Endometrial microvascular endothelial cells (primary cell): ENCODE measurements around the gene CCNB3. TPM values are rescaled to one million over a fixed set of nuclear protein-coding genes. Genes with fewer than 3 reads are reported as not detected.

Experiments
- in situ Hi-C: cut with HindIII; loops from 2 replicates; pipeline ENCODE4 v1.10.0; 2017; ENCODE audit warnings: low sequenced_read_pairs, low pct_unique_long_range_greater_than_20kb; ENCODE audit errors: inconsistent ontology term
- total RNA-seq: library from RNA; depleted of rRNA; stranded (reverse); fragments of >200 nt; gene quantifications from one replicate; pipeline ENCODE4 v1.2.3, GENCODE V29; 2015; ENCODE audit errors: inconsistent ontology term

Gene CCNB3, protein sequence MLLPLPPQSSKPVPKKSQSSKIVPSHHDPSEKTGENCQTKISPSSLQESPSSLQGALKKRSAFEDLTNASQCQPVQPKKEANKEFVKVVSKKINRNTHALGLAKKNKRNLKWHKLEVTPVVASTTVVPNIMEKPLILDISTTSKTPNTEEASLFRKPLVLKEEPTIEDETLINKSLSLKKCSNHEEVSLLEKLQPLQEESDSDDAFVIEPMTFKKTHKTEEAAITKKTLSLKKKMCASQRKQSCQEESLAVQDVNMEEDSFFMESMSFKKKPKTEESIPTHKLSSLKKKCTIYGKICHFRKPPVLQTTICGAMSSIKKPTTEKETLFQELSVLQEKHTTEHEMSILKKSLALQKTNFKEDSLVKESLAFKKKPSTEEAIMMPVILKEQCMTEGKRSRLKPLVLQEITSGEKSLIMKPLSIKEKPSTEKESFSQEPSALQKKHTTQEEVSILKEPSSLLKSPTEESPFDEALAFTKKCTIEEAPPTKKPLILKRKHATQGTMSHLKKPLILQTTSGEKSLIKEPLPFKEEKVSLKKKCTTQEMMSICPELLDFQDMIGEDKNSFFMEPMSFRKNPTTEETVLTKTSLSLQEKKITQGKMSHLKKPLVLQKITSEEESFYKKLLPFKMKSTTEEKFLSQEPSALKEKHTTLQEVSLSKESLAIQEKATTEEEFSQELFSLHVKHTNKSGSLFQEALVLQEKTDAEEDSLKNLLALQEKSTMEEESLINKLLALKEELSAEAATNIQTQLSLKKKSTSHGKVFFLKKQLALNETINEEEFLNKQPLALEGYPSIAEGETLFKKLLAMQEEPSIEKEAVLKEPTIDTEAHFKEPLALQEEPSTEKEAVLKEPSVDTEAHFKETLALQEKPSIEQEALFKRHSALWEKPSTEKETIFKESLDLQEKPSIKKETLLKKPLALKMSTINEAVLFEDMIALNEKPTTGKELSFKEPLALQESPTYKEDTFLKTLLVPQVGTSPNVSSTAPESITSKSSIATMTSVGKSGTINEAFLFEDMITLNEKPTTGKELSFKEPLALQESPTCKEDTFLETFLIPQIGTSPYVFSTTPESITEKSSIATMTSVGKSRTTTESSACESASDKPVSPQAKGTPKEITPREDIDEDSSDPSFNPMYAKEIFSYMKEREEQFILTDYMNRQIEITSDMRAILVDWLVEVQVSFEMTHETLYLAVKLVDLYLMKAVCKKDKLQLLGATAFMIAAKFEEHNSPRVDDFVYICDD (N-terminal part only)
- total RNA-seq, result 0.19 TPM

DNA sequence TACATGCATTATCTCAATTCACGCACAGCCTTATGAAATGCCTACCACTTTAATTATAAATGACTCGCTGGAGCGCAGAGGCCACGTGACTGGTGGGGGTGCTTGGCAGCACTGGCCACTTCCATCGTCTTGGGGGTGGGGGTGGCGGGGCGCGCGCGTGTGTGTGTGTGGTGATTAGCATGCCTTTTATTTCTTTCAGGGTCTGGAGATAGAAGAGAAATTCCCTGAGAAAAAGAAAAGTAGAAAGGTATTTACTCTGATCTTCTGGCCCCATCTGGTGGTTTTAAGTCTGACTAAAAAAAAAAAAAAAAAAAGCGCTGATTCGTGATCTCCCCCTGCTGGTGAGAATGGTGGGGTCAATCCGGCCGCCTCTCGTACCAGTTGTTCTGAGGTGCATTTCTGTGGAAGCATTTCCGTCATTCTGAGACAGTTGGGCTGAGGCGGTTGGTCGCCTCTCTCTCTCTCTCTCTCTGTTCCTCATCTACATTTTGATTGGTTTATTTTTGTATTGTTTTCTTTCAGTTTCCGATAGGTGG lies at the start of gene CCNB3:
Gene CCNB3, plus strand, starts transcription at position 402 of the 536 bp plus-strand sequence. CDS start 80,399 bp downstream, outside the sequence.
- in situ Hi-C loops, result no loop called here

DNA sequence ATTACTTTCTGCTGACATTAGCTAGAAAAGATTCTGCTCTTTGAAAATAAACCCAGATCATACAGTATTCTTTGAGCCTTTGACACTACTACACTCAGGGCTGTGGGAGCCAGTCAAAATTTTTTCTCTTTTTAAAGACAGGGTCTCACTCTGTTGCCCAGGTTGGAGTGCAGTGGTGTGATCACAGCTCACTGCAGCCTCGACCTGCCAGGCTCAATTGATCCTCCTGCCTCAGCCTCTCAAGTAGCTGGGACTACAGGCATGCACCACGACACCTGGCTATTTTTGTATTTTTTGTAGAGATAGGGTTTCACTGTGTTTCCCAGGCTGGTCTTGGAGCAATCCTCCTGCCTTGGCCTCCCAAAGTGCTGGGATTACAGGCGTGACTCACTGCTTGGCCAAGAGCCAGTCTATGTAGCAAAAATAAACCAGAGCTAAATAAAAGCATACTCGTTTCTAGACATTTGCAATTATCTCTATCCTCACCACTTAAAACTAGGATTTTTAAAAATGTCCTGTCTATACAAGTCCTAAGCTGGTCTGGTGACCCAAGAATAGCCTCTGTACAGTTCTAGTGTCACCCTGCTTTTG lies 46.9 kb upstream of the CCNB3 start:
- in situ Hi-C loops, result no loop called here

DNA sequence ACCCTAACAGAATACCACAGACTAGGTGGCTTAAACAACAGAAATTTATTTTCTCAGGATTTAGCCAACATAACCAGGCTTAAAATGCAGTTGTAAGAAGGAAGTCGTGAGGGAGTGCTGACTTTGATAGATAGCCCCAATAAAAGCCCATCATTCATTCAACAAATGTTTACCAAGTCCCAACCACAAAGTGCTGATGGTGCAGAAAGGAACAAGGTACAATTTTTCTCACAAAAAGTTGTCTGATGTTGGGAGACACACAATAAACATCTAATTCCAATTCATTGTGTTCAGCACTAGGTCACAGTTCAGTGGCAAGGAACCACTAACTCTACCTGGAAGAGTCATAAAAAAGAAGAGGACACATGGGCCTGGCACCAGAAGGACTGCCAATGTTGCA lies 46.0 kb upstream of the CCNB3 start:
- in situ Hi-C loops, result no loop called here

DNA sequence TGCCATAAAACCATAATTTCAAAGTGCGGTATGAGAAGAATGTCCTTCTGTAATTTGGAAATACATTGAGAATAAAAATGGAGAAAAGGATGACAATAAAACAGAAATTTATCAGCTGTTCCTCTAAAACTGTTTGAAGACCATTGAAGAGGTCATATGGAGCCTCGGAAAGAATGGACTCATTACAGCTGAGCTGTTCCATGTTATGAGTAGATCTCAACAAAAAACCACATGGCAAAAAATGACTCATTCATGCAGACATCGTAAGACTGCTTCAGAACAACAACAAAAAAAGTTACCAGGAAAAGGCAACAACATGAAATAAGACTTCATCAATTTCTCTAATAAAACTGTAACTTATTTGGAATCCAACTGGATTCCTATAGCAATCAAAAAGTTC lies 43.4 kb upstream of the CCNB3 start:
- in situ Hi-C loops, result no loop called here

DNA sequence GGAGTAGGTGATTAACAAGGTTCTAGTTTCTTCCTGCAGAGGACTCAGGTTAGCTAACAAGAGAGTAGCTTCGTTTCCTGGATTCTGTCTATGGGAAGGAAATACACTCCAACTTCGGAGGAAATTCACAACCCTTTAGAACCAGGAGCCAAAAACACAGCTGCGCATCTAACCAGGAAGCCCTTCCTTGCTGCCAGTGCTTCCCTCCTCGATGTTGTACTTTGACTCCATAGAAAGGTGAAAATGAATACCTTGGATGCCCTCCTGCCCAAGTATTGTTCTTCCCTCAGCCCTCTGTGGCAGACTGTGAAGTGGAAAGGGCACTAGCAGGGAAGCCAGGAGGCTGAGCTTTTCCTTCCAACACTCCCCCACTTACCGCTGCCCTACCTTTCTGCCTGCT lies 38.8 kb upstream of the CCNB3 start:
- in situ Hi-C loops, result no loop called here

DNA sequence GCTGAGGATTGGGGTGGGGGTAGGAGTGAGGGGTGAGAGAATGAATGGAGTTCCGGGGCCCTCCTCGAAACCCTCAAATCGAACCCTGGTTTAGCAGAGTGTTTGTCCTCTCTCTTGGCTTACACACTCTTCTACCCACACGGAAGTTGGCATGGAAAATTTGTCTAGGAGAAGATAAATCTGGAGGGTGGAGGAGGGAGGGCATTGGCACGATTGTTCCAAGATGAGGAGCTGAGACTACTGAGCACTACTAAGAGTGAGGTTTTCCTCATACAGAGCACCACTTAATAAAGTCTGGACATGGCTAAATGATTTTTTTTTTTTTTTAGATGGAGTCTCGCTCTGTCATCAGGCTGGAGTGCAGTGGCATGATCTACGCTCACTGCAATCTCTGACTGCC lies 37.2 kb upstream of the CCNB3 start:
- in situ Hi-C loops, result no loop called here

DNA sequence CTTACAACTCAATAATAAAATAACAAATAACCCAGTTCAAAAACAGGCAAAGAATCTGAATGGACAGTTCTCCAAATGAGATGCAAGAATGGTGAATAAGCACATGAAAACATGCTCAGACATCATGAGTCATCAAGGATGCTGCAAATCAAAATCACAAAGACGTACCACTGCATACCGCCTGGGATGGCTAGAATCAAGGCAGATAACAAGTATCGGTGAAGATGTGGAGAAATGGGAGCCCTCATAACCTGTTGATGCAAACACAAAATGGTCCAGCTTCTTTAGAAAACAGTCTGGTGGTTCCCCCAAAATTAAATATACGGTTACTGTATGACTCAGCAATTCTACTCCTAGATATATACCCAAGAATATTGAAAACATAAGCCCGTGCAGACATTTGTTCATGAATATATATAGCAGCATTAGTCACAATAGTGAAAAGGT lies 36.3 kb upstream of the CCNB3 start:
- in situ Hi-C loops, result no loop called here

DNA sequence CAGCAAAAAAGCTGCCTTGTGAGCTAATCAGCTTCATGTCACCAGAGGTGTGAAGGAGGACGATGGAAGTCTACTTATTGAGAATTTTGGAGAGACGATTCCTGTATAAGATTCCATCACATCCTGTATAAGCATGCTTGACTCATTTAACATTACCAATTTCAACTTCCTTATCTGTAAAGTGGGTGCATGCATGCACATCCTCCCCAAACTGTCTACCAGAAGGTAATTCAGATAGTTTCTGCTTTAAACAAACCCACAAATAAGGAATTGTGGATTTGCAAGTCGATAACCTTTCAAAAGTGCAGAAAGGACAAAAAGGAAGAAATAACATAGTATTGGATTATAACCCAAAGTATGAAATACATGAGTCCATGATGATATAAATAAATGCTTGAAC lies 34.8 kb upstream of the CCNB3 start:
- in situ Hi-C loops, result no loop called here

DNA sequence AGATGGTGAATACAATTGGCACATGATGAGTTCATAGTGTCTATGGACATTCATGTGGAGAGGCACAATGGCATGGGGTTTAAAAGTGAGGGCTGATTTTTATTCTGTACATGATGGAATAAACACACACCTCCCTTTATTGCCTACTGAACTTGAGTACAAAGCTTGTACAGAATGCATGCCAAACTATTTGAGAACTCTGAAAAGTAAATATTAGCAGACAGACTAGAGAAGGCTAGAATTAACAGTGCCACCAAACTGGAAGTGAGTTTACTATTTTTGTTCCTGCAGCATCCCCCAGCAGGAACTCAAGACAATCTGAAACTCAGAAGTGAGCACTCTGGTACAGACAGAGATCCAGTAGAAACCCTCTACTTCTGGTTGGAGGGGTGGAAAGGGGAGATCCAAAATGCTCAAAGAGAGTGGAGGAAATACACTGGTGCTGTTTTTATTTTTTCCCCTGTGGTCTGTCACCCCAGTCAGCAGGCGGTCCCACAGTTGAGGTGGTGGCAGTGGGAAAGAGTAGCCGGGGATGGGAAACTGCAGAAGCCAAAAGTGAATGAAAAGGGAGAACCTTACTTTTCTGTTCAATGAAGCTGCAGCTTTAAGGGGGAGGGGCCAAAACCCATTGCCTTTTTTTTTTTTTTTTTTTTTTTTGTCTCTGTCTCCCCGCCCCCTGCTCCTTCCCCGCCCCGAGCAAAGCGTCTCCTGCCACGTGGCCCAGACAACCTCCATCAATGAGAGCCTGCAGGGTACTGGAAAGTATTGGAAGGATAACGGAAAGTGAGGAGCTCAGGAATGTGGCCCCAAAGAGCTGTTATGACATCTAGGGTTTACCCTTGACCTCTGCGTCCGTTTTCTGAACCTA lies 24.3 kb upstream of the CCNB3 start:
- in situ Hi-C loops, result no loop called here

DNA sequence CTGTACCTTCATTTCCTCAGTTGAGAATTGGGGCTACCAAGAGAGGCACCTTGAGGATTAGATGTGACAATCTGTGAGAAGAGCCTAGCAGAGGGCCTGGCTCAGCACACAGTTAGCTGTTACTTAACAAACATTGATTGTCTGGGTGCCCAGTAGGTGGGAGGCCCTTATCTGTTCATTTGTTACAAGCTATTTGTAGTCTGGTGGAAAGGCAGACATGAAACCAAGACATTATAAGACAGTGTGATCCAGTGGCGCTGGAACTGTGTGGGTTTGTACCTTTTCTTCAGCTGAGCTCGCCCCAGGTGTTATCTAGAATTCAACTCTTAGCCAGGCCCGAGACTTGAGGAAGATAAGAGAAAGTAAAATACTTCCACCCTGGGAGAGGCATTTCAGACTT lies 20.7 kb upstream of the CCNB3 start:
- in situ Hi-C loops, result no loop called here

DNA sequence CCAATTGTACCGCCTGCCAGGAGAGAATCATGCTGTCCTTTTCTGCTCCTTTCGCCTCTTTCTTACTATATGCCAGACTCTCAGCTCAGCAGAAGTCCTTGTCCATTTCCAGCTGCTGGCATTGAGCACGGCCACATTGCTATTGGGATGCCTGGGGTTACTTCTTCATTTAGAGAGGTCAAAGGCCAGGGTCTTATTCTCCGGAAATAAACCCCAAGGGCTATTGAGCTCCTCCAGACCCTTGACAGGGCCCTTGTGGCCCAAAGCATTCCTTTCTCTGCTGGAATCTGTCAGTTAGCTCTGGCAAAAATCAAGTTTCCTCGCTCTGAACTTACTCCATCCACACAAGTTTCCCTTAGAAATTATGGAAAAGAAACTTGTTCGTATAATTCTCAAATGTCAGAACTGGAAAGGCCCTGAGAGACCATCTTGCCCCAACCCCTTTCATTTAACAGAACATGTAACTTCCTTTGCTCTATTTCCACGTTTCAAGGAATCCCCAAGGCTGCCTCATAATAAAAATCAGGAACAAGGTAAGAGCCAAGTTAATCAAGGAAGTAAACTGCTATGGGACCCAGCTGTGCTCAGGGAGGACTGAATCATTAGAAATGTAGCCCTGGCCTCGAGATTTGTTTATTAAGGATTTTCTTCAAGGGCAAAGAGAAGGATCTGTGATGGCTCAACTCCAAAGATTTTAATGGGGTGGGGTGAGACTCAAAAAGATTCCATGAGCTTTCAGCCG lies 15.5 kb upstream of the CCNB3 start:
- in situ Hi-C loops, result no loop called here

DNA sequence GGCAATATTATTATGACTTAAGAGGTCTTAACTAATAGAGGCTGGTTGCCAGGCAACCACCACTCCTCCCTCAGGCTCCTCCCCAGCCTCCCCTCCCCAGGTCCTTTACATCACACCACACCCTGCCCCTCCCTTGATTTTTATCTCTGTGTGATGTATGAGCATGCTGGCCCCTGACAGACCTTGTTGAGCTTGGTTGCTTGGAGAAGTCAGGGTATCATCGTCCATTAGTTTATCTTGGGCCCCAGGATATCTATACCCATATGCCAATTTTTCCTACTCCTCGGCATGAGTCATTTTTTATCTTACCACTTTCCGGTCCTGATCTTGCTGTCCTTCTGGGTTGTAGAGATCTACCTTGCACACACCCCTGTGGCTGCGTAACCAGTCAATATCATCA lies 6.2 kb upstream of the CCNB3 start:
- in situ Hi-C loops, result no loop called here

DNA sequence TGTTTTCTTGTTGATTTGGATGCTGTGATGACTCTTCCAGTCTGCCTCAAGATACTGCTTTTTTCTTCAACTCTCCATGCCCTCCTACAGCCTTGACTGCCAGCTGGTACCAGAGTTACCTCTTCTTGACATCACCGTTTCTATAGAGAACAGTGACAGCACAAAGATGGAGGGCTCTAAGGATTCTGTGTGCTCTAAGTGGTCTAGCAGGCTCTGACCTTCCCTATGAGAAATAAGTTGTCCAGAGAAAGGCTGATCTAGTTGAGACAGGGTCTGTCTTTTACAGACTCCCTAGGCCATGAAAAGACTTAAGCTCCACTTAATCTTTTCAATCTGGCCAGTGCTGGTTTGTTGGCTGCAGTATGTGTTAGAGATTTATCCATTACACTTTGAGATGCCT lies 3.7 kb upstream of the CCNB3 start, which contains the start of gene AKAP4:
Gene AKAP4, minus strand, starts transcription at position 101 of the 400 bp plus-strand sequence. CDS start 118 bp downstream, outside the sequence.
- in situ Hi-C loops, result no loop called here

DNA sequence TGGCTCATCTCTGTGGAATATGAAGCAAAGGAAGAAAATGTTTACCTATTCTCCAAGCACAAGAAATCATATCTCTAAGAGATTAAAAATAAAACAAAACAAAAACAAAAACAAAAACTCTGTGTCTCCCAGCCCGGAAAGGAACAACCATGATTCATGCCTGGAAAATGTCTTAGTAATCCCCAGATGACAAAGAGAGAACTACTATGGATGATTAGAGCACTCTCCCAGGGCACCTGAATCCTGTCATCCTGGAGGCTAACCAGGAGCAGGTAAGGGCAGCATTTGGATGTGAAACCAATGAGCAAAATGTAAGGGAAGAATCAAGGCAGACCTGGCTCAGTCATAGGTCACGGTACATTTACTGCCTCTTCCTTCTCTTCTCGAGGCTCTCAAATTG lies 2.0 kb upstream of the CCNB3 start:
- in situ Hi-C loops, result no loop called here

DNA sequence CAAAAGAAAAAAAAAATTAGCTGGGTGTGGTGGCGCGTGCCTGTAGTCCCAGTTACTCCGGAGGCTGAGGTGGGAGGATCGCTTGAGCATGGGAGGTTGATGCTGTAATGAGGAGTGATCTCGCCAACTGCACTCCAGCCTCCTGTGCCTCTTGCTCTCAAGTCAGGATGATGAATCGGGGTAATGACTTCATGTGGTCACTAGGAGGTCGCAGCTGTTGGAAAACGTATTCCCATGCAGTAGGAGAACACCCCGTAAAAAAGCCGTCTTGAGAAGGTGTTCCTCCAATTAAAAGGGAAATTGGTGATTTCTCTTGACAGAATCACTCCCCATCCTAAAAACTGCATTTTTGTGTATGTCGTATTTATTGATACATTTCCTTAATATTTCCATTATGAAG lies 2.2 kb downstream of the CCNB3 start:
- in situ Hi-C loops, result no loop called here

DNA sequence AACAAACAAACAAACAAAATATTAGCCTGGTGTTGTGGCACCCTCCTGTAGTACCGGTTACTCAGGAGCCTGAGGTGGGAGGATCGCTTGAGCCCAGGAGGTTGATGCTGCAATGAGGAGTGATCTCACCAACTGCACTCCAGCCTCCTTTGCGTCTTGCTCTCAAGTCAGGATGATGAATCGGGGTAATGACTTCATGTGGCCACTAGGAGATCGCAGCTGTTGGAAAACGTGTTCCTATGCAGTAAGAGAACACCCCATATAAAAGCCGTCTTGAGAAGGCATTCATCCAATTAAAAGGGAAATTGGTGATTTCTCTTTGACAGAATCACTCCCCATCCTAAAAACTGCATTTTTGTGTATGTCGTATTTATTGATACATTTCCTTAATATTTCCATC lies 6.9 kb downstream of the CCNB3 start:
- in situ Hi-C loops, result no loop called here

DNA sequence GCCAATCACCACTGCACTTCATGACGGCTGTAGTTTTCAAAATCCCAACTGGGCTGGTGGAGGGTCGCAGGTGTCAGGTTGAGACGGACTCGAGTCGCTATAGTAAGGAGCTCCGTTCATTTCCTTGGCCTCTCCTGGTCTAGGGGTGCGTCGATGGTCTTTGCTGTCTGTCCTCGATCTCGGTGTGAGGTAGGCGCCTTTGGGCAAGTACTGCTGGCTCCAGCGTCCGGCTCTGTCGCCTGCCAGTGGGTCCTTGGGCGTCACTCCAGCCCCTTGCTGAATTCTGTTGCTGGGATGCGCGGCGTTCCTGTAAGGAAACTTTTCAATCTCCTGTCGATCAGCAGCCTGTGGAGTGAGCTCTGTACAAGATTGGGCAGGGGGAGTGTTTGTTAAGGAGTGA lies 76.7 kb downstream of the CCNB3 start:
- in situ Hi-C loops, result no loop called here
